ENCODE data around the gene CDC42BPG. TPM values are rescaled to one million over a fixed set of nuclear protein-coding genes. Genes with fewer than 3 reads are reported as not detected.

The CDC42BPG gene
- total RNA-seq, 1 donor from 2014 or later = 0.35 TPM

GRCh38 chr11:64800303-64801157 lies 43.9 kb downstream of the CDC42BPG start:
- Mint-ChIP-seq H3K36me3 (ENCODE audit: low read depth) (peaks cover 2% of the 10 kb centered on the region), H3K9me3 (ENCODE audit: low read depth) (no peaks in the 10 kb centered on the region), H3K27ac (ENCODE audit: unreplicated experiment) (no peak overlapping the region), H3K4me3 (ENCODE audit: unreplicated experiment) (no peak overlapping the region), H3K4me1 (ENCODE audit: low read depth) (peaks cover 13% of the 10 kb centered on the region), H3K27me3 (ENCODE audit: low read depth) (no peaks in the 10 kb centered on the region)
- no peak for DNase-seq (ENCODE audit: low spot score)
- TF ChIP-seq CTCF (IDR thresholded peaks at IDR 0.05) = no peak

- TF ChIP-seq CTCF (IDR thresholded peaks at IDR 0.05) = no peak
- H3K4me3 Mint-ChIP-seq (ENCODE audit: unreplicated experiment) = no peak overlapping the region
- DNase-seq (ENCODE audit: low spot score) = peak; percentile 77
Measured at GRCh38 chr11:64799623-64800302, 44.7 kb downstream of the CDC42BPG start.

GRCh38 chr11:64799256-64799622 lies 45.2 kb downstream of the CDC42BPG start:
- Mint-ChIP-seq H3K4me1 (ENCODE audit: low read depth) (peaks cover 13% of the 10 kb centered on the region), H3K27ac (ENCODE audit: unreplicated experiment) (no peak overlapping the region), H3K36me3 (ENCODE audit: low read depth) (peaks cover 2% of the 10 kb centered on the region), H3K27me3 (ENCODE audit: low read depth) (no peaks in the 10 kb centered on the region), H3K4me3 (ENCODE audit: unreplicated experiment) (no peak overlapping the region), H3K9me3 (ENCODE audit: low read depth) (no peaks in the 10 kb centered on the region)
- no peak for TF ChIP-seq CTCF (IDR thresholded peaks at IDR 0.05)
- DNase-seq (ENCODE audit: low spot score) = peak; percentile 84

More at GRCh38 chr11:64799623-64800302, 44.7 kb downstream of the CDC42BPG start:
- Mint-ChIP-seq H3K27me3 (ENCODE audit: low read depth) (no peaks in the 10 kb centered on the region), H3K36me3 (ENCODE audit: low read depth) (peaks cover 2% of the 10 kb centered on the region), H3K27ac (ENCODE audit: unreplicated experiment) (no peak overlapping the region), H3K4me1 (ENCODE audit: low read depth) (peaks cover 13% of the 10 kb centered on the region), H3K9me3 (ENCODE audit: low read depth) (no peaks in the 10 kb centered on the region)

GRCh38 chr11:64796757-64797541 lies 47.5 kb downstream of the CDC42BPG start:
- Mint-ChIP-seq H3K4me1 (ENCODE audit: low read depth) (peaks cover under 1% of the 10 kb centered on the region), H3K27me3 (ENCODE audit: low read depth) (no peaks in the 10 kb centered on the region), H3K4me3 (ENCODE audit: unreplicated experiment) (no peak overlapping the region), H3K9me3 (ENCODE audit: low read depth) (no peaks in the 10 kb centered on the region), H3K36me3 (ENCODE audit: low read depth) (peaks cover 2% of the 10 kb centered on the region), H3K27ac (ENCODE audit: unreplicated experiment) (no peak overlapping the region)
- no peak for TF ChIP-seq CTCF (IDR thresholded peaks at IDR 0.05)
- DNase-seq (ENCODE audit: low spot score) = peak; percentile 63
